Middle frontal gyrus (tissue), 1 donor: ENCODE measurements around the gene SRD5A3.

Experiments
- DNase-seq: peaks from one replicate; pipeline ENCODE4 v3.0.0-alpha.2; 2015; ENCODE audit warnings: low spot score; ENCODE audit errors: extremely low spot score

The SRD5A3 gene

GRCh38 chr4:55407119-55407518 is 61.1 kb downstream of the SRD5A3 start:
- no peak for DNase-seq

- DNase-seq = no peak
Measured at GRCh38 chr4:55407764-55408163, 61.7 kb downstream of the SRD5A3 start.

GRCh38 chr4:55409468-55410171 is 63.6 kb downstream of the SRD5A3 start:
- DNase-seq = no peak

- no peak for DNase-seq
Measured at GRCh38 chr4:55410431-55410830, 64.4 kb downstream of the SRD5A3 start.

GRCh38 chr4:55411621-55412020 is 65.6 kb downstream of the SRD5A3 start:
- DNase-seq = no peak

GRCh38 chr4:55416176-55416575 is 70.1 kb downstream of the SRD5A3 start:
- DNase-seq = no peak
